ENCODE results near the gene ITGAE. TPM values are rescaled to one million over a fixed set of nuclear protein-coding genes. Genes with fewer than 3 reads are reported as not detected.

The ITGAE gene
- polyA plus RNA-seq, 2 of the 4 experiments (the other 2 are of a cell fraction), result 154 to 156 TPM

GRCh38 chr17:3827124-3827773 lies 26.3 kb upstream of the ITGAE start:
- CTCF ChIA-PET, result interaction anchor here (0.7 to 12.7 kb wide), 39 partner anchors 11 to 318 kb away, joined by 3 to 491 read pairs (median 6); partner anchors contain the start of genes HASPIN, ITGAE and NCBP3

GRCh38 chr17:3826191-3826590 lies 25.2 kb upstream of the ITGAE start:
- POLR2A ChIA-PET, result interaction anchor here (0.8 kb wide), 1 partner anchor 19 kb away, joined by 3 read pairs; no protein-coding TSS in a partner anchor
- no peak for ATAC-seq

More at GRCh38 chr17:3827124-3827773, 26.3 kb upstream of the ITGAE start:
- peak; percentile 99 for FAIRE-seq
- POLR2A ChIA-PET, result interaction anchor here (1.7 kb wide), 1 partner anchor 90 kb away, joined by 3 read pairs; no protein-coding TSS in a partner anchor
- no peak overlapping the region for H3K4me2 ChIP-seq
- 48% methylated on average over 6 of the region's 6 CpGs for WGBS (ENCODE audit: missing lambda C conversion rate)
- no peak for TF ChIP-seq EHF (CRISPR knock-in tag; IDR thresholded peaks at IDR 0.05)
- TF ChIP-seq HDAC2 (IDR thresholded peaks at IDR 0.05), result no peak
- TF ChIP-seq, protein P1, sequence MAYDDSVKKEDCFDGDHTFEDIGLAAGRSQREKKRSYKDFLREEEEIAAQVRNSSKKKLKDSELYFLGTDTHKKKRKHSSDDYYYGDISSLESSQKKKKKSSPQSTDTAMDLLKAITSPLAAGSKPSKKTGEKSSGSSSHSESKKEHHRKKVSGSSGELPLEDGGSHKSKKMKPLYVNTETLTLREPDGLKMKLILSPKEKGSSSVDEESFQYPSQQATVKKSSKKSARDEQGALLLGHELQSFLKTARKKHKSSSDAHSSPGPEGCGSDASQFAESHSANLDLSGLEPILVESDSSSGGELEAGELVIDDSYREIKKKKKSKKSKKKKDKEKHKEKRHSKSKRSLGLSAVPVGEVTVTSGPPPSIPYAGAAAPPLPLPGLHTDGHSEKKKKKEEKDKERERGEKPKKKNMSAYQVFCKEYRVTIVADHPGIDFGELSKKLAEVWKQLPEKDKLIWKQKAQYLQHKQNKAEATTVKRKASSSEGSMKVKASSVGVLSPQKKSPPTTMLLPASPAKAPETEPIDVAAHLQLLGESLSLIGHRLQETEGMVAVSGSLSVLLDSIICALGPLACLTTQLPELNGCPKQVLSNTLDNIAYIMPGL (CRISPR knock-in tag; IDR thresholded peaks at IDR 0.05; ENCODE audit: borderline replicate concordance), result no peak
- TF ChIP-seq, protein P2, sequence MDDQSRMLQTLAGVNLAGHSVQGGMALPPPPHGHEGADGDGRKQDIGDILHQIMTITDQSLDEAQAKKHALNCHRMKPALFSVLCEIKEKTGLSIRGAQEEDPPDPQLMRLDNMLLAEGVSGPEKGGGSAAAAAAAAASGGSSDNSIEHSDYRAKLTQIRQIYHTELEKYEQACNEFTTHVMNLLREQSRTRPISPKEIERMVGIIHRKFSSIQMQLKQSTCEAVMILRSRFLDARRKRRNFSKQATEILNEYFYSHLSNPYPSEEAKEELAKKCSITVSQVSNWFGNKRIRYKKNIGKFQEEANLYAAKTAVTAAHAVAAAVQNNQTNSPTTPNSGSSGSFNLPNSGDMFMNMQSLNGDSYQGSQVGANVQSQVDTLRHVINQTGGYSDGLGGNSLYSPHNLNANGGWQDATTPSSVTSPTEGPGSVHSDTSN (IDR thresholded peaks at IDR 0.05), result no peak
- no peak for TF ChIP-seq JUN (IDR thresholded peaks at IDR 0.05)
- peak; percentile 40; the same call in 1 of the 2 replicates for TF ChIP-seq HOXA7 (CRISPR knock-in tag; IDR thresholded peaks at IDR 0.05)
- no peak for TF ChIP-seq HOXB13 (CRISPR knock-in tag; IDR thresholded peaks at IDR 0.05; ENCODE audit: low read depth)
- TF ChIP-seq ZNF302 (CRISPR knock-in tag; IDR thresholded peaks at IDR 0.05), result no peak
- peak; percentile 81 to 88 for TF ChIP-seq RAD21 (conservative IDR thresholded peaks at IDR 0.05 in 1 of 2, IDR thresholded peaks at IDR 0.05 in 1 of 2)
- no peak for TF ChIP-seq RARB (CRISPR knock-in tag; IDR thresholded peaks at IDR 0.05)
- no peak for TF ChIP-seq FOXS1 (CRISPR knock-in tag; IDR thresholded peaks at IDR 0.05)
- TF ChIP-seq BHLHE40 (IDR thresholded peaks at IDR 0.05; ENCODE audit: low read depth, low read length), result no peak
- peak; percentile 87 for TF ChIP-seq CTCF (IDR thresholded peaks at IDR 0.05)
- TF ChIP-seq SMC3 (IDR thresholded peaks at IDR 0.05), result peak; percentile 82
- TF ChIP-seq HES2 (IDR thresholded peaks at IDR 0.05), result no peak
- TF ChIP-seq ATOH8 (CRISPR knock-in tag; IDR thresholded peaks at IDR 0.05; ENCODE audit: low read depth), result 0 out of 2 replicates have a peak, but pooled peaks have one; percentile 42
- H3K4me3 ChIP-seq, result no peak overlapping the region
- no peak overlapping the region for H3K27ac ChIP-seq
- DNase-seq (ENCODE audit: low read depth in 1 of 2, low spot score in 1 of 2), result peak; percentile 75 to 86
- ATAC-seq, result peak; percentile 86 to 88
- H3K9me3 ChIP-seq, result no peaks in the 10 kb centered on the region
- H3K4me1 ChIP-seq, result no peaks in the 10 kb centered on the region

More at GRCh38 chr17:3826191-3826590, 25.2 kb upstream of the ITGAE start:
- Histone ChIP-seq H3K4me2 (no peak overlapping the region), H3K4me3 (no peak overlapping the region), H3K4me1 (no peaks in the 10 kb centered on the region), H3K9me3 (no peaks in the 10 kb centered on the region), H3K27ac (no peak overlapping the region)
- WGBS (ENCODE audit: missing lambda C conversion rate), result 82% methylated on average over 4 of the region's 4 CpGs
- TF ChIP-seq, protein P3, sequence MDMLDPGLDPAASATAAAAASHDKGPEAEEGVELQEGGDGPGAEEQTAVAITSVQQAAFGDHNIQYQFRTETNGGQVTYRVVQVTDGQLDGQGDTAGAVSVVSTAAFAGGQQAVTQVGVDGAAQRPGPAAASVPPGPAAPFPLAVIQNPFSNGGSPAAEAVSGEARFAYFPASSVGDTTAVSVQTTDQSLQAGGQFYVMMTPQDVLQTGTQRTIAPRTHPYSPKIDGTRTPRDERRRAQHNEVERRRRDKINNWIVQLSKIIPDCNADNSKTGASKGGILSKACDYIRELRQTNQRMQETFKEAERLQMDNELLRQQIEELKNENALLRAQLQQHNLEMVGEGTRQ (IDR thresholded peaks at IDR 0.05), result no peak
- TF ChIP-seq SMC3 (IDR thresholded peaks at IDR 0.05), result no peak
- no peak for TF ChIP-seq MAFK (IDR thresholded peaks at IDR 0.05; ENCODE audit: partially characterized antibody)
- no peak for TF ChIP-seq ZNF302 (CRISPR knock-in tag; IDR thresholded peaks at IDR 0.05)
- no peak for DNase-seq (ENCODE audit: low read depth in 1 of 2, low spot score in 1 of 2)
- no peak for FAIRE-seq
- CTCF ChIA-PET, result interaction anchor here (0.6 to 12.7 kb wide), 21 partner anchors 10 to 320 kb away, joined by 3 to 491 read pairs (median 7); partner anchors contain the start of genes HASPIN and NCBP3

All from A549 (cell line).